Duodenal mucosa (tissue), 2 donors: Measurements from ENCODE around the gene UBE2V1.

Source experiments
- H3K27ac ChIP-seq: one replicate; pipeline ENCODE4 v1.7.0; 2013; ENCODE audit warnings: low read depth, low read length
- H3K27me3 ChIP-seq, 2 donors: one replicate each; pipeline ENCODE4 v1.7.0; 2013; ENCODE audit warnings: low read length in 2 of 2, control low read depth in 1 of 2; ENCODE audit not compliant: insufficient read depth in 2 of 2, control insufficient read depth in 1 of 2
- H3K36me3 ChIP-seq, 2 donors: one replicate each; pipeline ENCODE4 v1.7.0; 2013; ENCODE audit warnings: low read length in 2 of 2, control low read depth in 1 of 2; ENCODE audit not compliant: insufficient read depth in 2 of 2, control insufficient read depth in 1 of 2
- H3K4me1 ChIP-seq, 2 donors: one replicate each; pipeline ENCODE4 v1.7.0; 2013; ENCODE audit warnings: low read length in 2 of 2, control low read depth in 1 of 2; ENCODE audit not compliant: insufficient read depth in 2 of 2, control insufficient read depth in 1 of 2
- H3K4me3 ChIP-seq, 2 donors: one replicate each; pipeline ENCODE4 v1.7.0; 2013; ENCODE audit warnings: low read length in 2 of 2, low read depth in 1 of 2
- H3K9ac ChIP-seq, 2 donors: one replicate each; pipeline ENCODE4 v1.7.0; 2013; ENCODE audit warnings: low read length in 2 of 2, low read depth in 1 of 2
- H3K9me3 ChIP-seq, 2 donors: one replicate each; pipeline ENCODE4 v1.7.0; 2013; ENCODE audit warnings: low read length in 2 of 2, control low read depth in 1 of 2; ENCODE audit not compliant: control insufficient read depth in 1 of 2

Gene UBE2V1

DNA sequence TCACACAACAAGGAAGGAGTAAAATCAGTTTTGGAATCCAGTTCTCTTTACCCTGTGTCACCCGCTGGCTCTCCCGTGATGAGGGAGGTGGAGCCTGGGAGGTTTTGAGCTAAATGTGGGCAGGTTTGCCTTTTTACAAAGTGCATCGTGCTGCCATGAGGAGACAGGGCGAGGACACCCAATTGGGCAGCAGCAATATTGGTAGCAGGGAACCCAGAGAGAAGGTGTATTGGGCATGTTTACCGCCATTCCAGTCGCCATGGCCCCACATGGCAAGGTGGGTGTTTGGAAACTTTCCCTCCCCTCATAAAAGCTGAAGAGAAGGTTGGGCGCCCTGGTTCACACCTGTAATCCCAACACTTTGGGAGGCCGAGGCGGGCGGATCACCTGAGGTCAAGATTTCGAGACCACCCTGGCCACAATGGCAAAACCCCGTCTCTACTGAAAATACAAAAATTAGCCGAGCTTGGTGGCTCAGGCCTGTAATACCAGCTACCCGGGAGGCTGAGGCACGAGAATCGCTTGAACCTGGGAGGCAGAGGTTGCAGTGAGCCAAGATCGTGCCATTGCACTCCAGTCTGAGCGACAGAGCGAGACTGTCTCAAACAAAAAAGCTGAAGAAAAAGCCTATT is 3.5 kb upstream of the UBE2V1 start:
- peak overlapping the region; percentile 2 to 57 for H3K9ac ChIP-seq
- peaks cover 34 to 36% of the 10 kb centered on the region in 2 donors for H3K4me1 ChIP-seq
- no peaks in the 10 kb centered on the region for H3K36me3 ChIP-seq
- H3K9me3 ChIP-seq = no peaks in the 10 kb centered on the region
- peak overlapping the region; percentile 78 to 84 for H3K4me3 ChIP-seq
- H3K27me3 ChIP-seq = no peaks in the 10 kb centered on the region
- no peak overlapping the region for H3K27ac ChIP-seq

DNA sequence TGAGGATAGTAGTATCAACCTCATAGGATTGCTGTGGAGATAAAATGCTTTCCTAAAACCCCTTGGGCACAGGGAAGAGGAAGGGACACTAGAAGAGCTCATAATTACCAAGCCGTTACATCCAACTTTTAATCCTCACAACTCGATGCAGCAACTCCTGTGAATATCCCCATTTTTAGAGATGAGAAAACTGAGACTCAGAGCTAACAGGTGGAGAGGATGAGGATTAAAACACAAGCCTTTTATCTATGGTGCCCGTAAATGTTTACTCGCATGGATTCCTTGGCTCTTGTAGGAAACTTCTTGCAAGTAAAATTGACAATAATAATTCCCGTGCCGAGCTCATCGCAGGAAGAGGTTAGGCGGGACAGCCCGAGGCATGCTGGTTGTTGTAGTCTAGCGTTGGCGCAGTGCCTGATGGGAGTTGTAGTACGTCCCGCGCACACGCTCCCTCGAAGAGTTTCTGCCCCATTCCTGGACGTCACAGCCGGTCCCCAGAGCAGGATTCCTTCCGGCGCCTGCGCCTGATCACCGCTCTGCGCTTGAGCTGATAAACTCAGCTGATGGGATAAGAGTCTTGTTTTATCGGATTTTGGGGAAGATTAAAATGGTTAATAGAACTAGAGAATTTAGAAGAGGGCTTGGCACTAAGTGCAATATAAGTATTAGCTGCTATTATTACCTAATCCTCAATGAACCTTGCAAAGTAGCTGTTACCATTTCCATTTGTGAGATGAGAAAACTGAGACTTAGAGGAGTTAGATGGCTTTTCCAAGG is 2.8 kb upstream of the UBE2V1 start:
- H3K27ac ChIP-seq = peak overlapping the region; percentile 35
- H3K36me3 ChIP-seq = no peaks in the 10 kb centered on the region
- H3K4me1 ChIP-seq = peaks cover 36 to 38% of the 10 kb centered on the region in 2 donors
- no peaks in the 10 kb centered on the region for H3K9me3 ChIP-seq
- peak overlapping the region; percentile 78 to 84 for H3K4me3 ChIP-seq
- no peaks in the 10 kb centered on the region for H3K27me3 ChIP-seq
- peak overlapping the region; percentile 74 to 84 for H3K9ac ChIP-seq

DNA sequence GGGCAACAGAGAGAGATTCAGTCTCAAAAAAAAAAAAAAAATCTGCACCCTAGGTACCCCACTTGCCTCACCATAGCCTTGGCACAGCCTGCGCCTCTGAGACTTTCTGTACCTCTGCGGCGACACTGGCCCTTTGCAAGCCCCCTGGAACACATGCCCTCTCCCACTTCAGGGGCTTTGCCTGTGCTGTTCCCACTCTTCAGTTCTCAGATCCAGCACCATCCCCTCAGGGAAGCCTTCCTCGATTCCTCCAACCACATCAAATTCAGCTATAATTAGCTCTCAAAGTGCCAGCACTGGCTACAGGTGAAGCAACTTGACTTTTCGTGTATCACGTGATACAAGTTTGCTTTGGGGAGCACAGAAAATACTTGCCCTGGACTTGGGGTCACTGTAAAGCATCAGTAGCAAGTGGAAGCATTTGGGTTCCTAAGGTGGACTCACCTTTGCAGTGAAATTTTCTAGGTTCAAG is 2.1 kb upstream of the UBE2V1 start:
- H3K4me1 ChIP-seq = peaks cover 43 to 45% of the 10 kb centered on the region in 2 donors
- no peaks in the 10 kb centered on the region for H3K27me3 ChIP-seq
- H3K9me3 ChIP-seq = no peaks in the 10 kb centered on the region
- no peak overlapping the region for H3K27ac ChIP-seq
- H3K9ac ChIP-seq = peak overlapping the region; percentile 74 to 84
- no peaks in the 10 kb centered on the region for H3K36me3 ChIP-seq
- H3K4me3 ChIP-seq = peak overlapping the region; percentile 78 to 84

DNA sequence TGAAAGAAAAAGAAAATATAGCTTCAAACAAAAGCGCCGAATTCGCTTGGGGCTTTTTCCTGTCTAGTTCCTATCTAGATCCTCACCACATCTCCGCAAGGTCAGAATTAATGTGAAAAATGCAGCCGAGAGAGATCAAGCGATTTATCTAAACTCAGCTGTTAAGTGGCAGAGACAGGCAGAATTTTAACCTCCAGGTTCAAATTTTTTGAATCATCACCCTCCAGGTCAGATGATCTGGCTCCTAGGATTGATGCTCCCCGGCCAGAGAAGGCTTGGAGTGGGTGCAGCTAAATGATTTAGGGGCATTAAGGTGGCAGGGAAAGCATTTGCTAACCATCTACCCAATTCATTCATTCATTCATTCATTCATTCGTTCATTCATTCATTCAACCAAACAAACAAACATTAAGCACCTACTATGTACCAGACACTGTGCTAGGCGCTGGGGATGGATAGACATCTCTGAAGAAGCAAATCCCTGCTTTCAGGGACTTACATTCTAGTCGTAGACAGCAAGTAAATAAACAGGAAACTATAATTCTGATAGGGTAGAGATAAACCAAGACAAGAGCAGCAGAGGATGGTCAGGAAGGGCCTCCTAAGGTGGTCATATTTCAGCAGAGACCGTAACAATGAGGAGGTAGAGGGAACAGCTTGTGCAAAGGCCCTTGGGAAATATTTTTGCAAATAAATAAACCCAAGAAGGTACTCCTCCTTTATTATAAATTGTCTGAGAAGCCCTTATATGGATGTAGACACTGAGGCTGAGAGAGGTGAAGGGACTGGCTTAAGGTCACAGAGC is 672 bp upstream of the UBE2V1 start:
- Histone ChIP-seq H3K9me3 (no peaks in the 10 kb centered on the region), H3K4me1 (peaks cover 54 to 57% of the 10 kb centered on the region in 2 donors), H3K27me3 (no peaks in the 10 kb centered on the region), H3K9ac (peak overlapping the region; percentile 91 to 92), H3K27ac (peak overlapping the region; percentile 91), H3K36me3 (peaks cover 0 to 3% of the 10 kb centered on the region in 2 donors), H3K4me3 (peak overlapping the region; percentile 79 to 92)

DNA sequence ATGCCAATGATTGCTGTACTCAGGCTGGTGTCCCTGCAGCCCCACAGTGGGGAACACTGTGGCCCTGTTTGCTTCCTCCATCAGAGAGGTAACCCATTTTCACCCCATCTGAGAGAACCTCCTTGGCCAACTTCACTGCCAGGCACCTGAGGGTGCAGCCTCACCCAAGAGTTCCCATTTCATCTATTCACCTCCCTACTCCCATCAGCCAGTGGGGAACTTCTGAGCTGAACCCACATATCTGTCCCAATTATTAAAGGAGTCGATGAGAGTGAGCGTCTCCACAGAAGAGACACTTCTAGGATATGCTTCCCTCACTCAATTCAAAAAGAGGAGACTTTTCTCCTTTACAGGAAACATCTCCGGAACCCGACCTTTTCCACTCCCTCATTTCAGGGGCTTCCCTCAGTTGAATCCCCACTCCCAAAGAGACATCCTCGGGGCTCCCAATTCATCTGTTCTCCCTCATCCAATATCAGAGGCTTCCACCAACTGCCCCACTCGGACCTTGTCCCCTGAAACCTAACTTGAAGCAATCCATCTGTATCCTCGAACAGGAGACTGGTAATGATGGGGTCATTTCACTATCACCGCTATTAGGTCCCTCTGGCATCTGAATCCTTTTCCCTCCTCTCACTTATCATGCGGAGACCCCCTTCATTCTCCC is 988 bp downstream of the UBE2V1 start:
- peaks cover 66 to 68% of the 10 kb centered on the region in 2 donors for H3K4me1 ChIP-seq
- H3K27me3 ChIP-seq = no peaks in the 10 kb centered on the region
- H3K27ac ChIP-seq = peak overlapping the region; percentile 91
- H3K4me3 ChIP-seq = peak overlapping the region; percentile 79 to 92
- peak overlapping the region; percentile 85 to 91 for H3K9ac ChIP-seq
- H3K9me3 ChIP-seq = no peaks in the 10 kb centered on the region
- H3K36me3 ChIP-seq = peaks cover 0 to 6% of the 10 kb centered on the region in 2 donors

DNA sequence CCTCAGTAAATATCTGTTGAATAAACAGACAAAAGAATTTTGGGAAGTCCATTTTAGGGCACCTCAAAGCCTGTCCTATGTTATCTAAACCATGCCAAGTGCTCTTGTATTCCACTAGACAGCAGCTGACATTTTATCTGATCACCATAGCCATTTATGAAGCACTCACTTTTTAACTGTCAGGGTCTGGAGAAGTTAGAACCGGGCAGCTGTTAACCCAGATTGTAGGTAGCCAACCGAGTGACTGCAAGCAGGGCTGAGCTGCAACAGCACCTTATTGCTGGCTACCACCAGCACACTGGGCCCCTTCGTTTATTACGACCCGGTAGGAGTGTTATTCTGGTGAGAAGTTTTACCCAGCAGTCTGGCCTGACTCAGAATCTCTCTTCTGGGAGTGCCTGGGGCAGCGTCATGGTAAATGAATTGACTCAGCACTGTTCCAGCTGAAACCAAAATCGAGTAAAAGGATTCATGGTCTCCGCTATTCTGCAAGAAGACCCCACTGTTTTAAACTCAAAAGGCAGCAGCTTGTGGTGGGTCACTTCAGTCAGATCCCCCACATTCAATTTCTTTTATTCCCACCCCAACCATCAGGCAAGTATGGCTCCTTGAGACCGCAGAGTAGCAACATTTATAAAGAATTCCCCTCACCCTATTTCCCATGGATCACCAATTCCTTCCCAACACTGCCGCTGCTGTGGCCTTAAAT is 1.7 kb downstream of the UBE2V1 start:
- H3K27ac ChIP-seq = no peak overlapping the region
- H3K9ac ChIP-seq = peak overlapping the region in 1 of 2 donors; percentile 91
- H3K36me3 ChIP-seq = peaks cover 0 to 6% of the 10 kb centered on the region in 2 donors
- H3K27me3 ChIP-seq = no peaks in the 10 kb centered on the region
- H3K4me3 ChIP-seq = peak overlapping the region; percentile 79 to 92
- H3K9me3 ChIP-seq = no peaks in the 10 kb centered on the region
- peaks cover 65 to 68% of the 10 kb centered on the region in 2 donors for H3K4me1 ChIP-seq

DNA sequence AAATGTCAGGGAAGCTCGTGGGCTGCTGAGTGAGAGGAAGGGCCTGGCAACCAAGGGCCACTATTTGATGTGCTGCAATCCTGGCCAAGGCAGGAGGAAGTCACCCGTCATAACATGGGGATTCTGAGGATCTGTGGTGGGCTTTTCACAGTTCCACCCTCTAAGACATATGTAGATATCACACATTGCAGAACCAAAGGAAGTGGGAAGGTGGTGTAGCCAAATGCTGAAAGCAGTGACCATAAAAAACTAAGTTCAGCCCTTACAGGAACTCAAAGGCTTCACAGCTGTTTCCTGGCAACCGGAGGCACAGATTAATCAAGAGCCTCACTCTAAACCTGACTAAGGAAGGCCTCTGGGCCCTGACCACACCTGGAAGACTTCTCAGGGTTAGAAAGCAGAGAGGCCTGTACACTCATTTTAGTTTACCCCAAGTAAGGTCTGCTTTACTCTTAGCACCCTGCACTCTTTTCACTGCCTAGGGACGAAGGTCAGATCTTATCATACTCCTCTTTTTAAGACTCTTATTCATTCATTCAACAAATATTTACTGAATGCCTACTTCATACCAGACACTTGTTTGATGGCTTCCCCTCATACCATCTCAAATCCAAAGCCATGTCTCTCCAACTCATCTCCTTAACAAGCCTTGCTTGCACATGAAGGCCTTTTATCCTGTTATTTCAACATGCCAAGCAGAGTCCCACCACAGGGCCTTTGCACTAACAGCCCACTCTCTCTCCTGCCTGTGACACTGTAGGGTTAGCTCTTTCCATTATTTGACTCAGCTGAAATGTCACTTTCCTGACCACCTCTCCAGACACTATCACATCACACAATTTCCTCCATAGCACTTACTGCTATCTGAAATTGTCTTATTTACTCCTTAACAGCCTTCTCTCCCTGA is 2.6 kb downstream of the UBE2V1 start:
- no peaks in the 10 kb centered on the region for H3K27me3 ChIP-seq
- peaks cover 0 to 6% of the 10 kb centered on the region in 2 donors for H3K36me3 ChIP-seq
- H3K4me3 ChIP-seq = peak overlapping the region; percentile 18 to 92
- H3K9ac ChIP-seq = peak overlapping the region; percentile 28 to 91
- peak overlapping the region; percentile 4 for H3K27ac ChIP-seq
- H3K9me3 ChIP-seq = no peaks in the 10 kb centered on the region
- H3K4me1 ChIP-seq = peaks cover 60 to 64% of the 10 kb centered on the region in 2 donors

- Histone ChIP-seq H3K27ac (no peak overlapping the region), H3K4me1 (peaks cover 50 to 54% of the 10 kb centered on the region in 2 donors), H3K36me3 (peaks cover 0 to 6% of the 10 kb centered on the region in 2 donors), H3K27me3 (no peaks in the 10 kb centered on the region), H3K4me3 (no peak overlapping the region), H3K9me3 (no peaks in the 10 kb centered on the region), H3K9ac (peak overlapping the region in 1 of 2 donors; percentile 7)
Measured at GRCh38 chr20:50108556-50109235, 4.3 kb downstream of the UBE2V1 start.
